Testis (tissue), 3 donors: ENCODE measurements around the gene PLIN4. TPM values are rescaled to one million over a fixed set of nuclear protein-coding genes. Genes with fewer than 3 reads are reported as not detected.

Source experiments
- DNase-seq: peaks from one replicate; pipeline ENCODE4 v3.0.0-alpha.2; 2019
- H3K27ac ChIP-seq, 2 donors: fragments of 200-600 bp; sonication (generic); one replicate each; pipeline ENCODE4 v1.5.1; 2019
- H3K27me3 ChIP-seq: fragments of 200-600 bp; sonication (generic); one replicate; pipeline ENCODE4 v1.5.1; 2019
- H3K36me3 ChIP-seq: fragments of 200-600 bp; sonication (generic); one replicate; pipeline ENCODE4 v1.5.1; 2017; ENCODE audit warnings: low read depth; ENCODE audit errors: missing control alignments
- H3K4me1 ChIP-seq: fragments of 200-600 bp; sonication (generic); one replicate; pipeline ENCODE4 v1.5.1; 2019
- H3K4me3 ChIP-seq, 2 donors: fragments of 200-600 bp; sonication (generic); one replicate each; pipeline ENCODE4 v1.5.1; 2017 to 2019
- H3K9me3 ChIP-seq: fragments of 200-600 bp; sonication (generic); one replicate; pipeline ENCODE4 v1.5.1; 2017
- POLR2A ChIP-seq: fragments of 450-650 bp; IDR thresholded peaks from one replicate; pipeline ENCODE4 v1.6.1; 2017; ENCODE audit warnings: antibody characterized with exemption, mild to moderate bottlenecking, moderate library complexity
- WGBS, 2 donors: methylation state at CpG; one replicate each; pipeline ENCODE4 v1.1.5; 2018; 5-methylcytosine and 5-hydroxymethylcytosine counted together
- intact Hi-C: fragments of 100-400 bp; cut with DNase I; formaldehyde crosslinking; loops from one replicate; pipeline ENCODE4 v1.15.1; 2023; ENCODE audit warnings: low total_unique reads
- polyA plus RNA-seq: library from polyadenylated mRNA; stranded (reverse); fragments of 350-450 nt; fragmentation: Illumina TruSeq; extraction: RNeasy Lipid Tissue Mini Kit (QIAGEN cat#74804); gene quantifications from one replicate; pipeline ENCODE4 v1.2.3, GENCODE V29; 2014; ENCODE audit warnings: low read depth, low replicate concordance; ENCODE audit not compliant: insufficient read depth
- total RNA-seq, 2 donors: library from RNA; depleted of rRNA; stranded (reverse); fragments of >200 nt; gene quantifications; one replicate each; pipeline ENCODE4 v1.2.3, GENCODE V29; 2016
- TF ChIP-seq, protein P1 (sequence below), 3 experiments: fragments of 450-650 bp in 2 of 3; fragments of 200-600 bp in 1 of 3; sonication (generic) in 1 of 3; IDR thresholded peaks; one replicate each; pipeline ENCODE4 v1.5.1; 2016 to 2019; ENCODE audit warnings: antibody characterized with exemption in 3 of 3, mild to moderate bottlenecking in 2 of 3, moderate library complexity in 1 of 3

PLIN4 gene
- total and polyA plus RNA-seq, 3 donors from 2014 or later: 2.8 to 4.0 (median 3.7) TPM

- no peaks in the 10 kb centered on the region for H3K36me3 ChIP-seq
- WGBS, 2 donors: 60 to 64% methylated on average over 14 of the region's 14 CpGs
- DNase-seq: no peak
- H3K4me1 ChIP-seq: peaks cover 3% of the 10 kb centered on the region
- no peaks in the 10 kb centered on the region for H3K9me3 ChIP-seq
- H3K27me3 ChIP-seq: no peaks in the 10 kb centered on the region
- H3K27ac ChIP-seq: no peak within 1 kb of the TSS
- no peak within 1 kb of the TSS for H3K4me3 ChIP-seq
- TF ChIP-seq, protein P1, sequence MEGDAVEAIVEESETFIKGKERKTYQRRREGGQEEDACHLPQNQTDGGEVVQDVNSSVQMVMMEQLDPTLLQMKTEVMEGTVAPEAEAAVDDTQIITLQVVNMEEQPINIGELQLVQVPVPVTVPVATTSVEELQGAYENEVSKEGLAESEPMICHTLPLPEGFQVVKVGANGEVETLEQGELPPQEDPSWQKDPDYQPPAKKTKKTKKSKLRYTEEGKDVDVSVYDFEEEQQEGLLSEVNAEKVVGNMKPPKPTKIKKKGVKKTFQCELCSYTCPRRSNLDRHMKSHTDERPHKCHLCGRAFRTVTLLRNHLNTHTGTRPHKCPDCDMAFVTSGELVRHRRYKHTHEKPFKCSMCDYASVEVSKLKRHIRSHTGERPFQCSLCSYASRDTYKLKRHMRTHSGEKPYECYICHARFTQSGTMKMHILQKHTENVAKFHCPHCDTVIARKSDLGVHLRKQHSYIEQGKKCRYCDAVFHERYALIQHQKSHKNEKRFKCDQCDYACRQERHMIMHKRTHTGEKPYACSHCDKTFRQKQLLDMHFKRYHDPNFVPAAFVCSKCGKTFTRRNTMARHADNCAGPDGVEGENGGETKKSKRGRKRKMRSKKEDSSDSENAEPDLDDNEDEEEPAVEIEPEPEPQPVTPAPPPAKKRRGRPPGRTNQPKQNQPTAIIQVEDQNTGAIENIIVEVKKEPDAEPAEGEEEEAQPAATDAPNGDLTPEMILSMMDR (IDR thresholded peaks at IDR 0.05): no peak
- TF ChIP-seq POLR2A: no peak
- intact Hi-C loops: no loop called here
These were observed 21.7 kb upstream of the PLIN4 start, which contains the start of gene LRG1 for GRCh38 chr19:4539693-4540581. LRG1 (minus strand) TSS chr19:4540036; CDS start chr19:4540013, 23 bp downstream.

DNA sequence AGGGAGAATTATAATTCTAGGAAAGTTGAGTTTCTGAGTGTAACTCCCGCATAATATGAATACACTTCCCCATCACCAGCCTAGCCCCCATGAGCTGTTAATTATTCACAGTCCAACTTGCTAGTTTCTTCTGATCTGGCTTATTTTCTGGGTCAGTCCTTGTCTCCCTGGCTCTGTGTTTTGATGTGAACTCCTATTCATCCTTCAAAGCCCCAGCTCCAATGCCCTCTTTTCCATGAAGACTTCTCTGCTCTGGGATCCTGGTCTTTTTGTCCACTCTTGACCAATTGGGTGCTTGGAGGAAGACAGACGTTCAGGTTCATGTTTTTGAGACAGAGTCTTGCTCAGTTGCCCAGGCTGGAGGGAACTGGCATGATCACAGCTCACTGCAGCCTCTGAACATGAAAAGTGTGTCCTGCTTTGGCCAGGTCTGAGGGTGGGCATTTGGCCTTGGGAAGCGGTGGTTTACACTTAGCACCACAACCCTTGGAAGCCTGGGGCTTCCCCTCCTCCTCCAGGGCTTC, 20.9 kb upstream of the PLIN4 start:
- no peaks in the 10 kb centered on the region for H3K9me3 ChIP-seq

GRCh38 chr19:4538601-4538954, 20.3 kb upstream of the PLIN4 start:
- Histone ChIP-seq H3K4me3 (no peak overlapping the region), H3K9me3 (no peaks in the 10 kb centered on the region), H3K27me3 (no peaks in the 10 kb centered on the region), H3K36me3 (no peaks in the 10 kb centered on the region), H3K27ac (no peak overlapping the region), H3K4me1 (peaks cover 3% of the 10 kb centered on the region)
- intact Hi-C loops: no loop called here
- TF ChIP-seq, protein P1 (IDR thresholded peaks at IDR 0.05): no peak
- no peak for TF ChIP-seq POLR2A
- no peak for DNase-seq
- 88 to 95% methylated on average over 10 to 11 of the region's 13 CpGs for whole genome bisulfite sequencing, 2 donors

More for the DNA sequence above, 20.9 kb upstream of the PLIN4 start:
- no peak for TF ChIP-seq POLR2A
- TF ChIP-seq, protein P1 (IDR thresholded peaks at IDR 0.05): no peak
- no peak overlapping the region for H3K27ac ChIP-seq
- 82 to 89% methylated on average over 2 to 3 of the region's 3 CpGs for WGBS, 2 donors
- no peak overlapping the region for H3K4me3 ChIP-seq
- no peaks in the 10 kb centered on the region for H3K27me3 ChIP-seq
- peaks cover 3% of the 10 kb centered on the region for H3K4me1 ChIP-seq
- no peak for DNase-seq
- H3K36me3 ChIP-seq: no peaks in the 10 kb centered on the region
- intact Hi-C loops: no loop called here

DNA sequence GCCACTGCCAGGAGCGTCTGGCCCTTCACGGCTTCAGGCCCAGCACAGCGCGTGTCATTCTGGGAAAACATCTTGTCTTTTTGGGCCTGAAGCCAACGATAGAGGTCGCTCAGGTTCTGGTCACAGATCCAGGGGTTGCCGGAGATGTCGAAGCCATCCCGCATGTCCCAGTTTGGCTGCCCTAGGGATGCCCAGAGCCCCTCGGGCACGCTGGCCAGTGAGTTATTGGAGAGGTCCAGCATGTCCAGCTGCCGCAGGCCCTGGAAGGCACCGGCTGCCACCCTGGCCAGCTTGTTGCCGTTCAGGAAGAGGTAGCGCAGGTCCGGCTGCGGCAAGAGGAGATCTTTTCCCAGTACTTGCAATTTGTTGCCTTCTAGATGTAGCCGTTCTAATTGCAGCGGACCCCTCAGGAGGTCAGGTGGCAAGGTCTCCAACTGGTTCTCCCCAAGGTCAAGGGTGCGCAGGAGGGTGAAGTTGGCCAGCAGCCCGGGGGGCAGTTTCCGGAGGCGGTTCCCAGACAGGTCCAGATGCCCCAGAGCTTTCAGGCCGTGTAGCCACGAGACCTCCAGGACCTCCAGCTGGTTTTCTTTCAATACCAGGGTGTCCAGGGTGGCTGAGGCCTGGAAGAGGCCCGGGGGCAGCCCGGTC, 19.8 kb upstream of the PLIN4 start:
- no peaks in the 10 kb centered on the region for H3K36me3 ChIP-seq
- peaks cover 3% of the 10 kb centered on the region for H3K4me1 ChIP-seq
- TF ChIP-seq, protein P1 (IDR thresholded peaks at IDR 0.05): no peak
- TF ChIP-seq POLR2A: no peak
- H3K27me3 ChIP-seq: no peaks in the 10 kb centered on the region
- intact Hi-C loops: no loop called here
- 55 to 58% methylated on average over 18 to 23 of the region's 27 CpGs for WGBS, 2 donors
- H3K4me3 ChIP-seq: no peak overlapping the region
- no peak overlapping the region for H3K27ac ChIP-seq
- DNase-seq: peak; percentile 38
- H3K9me3 ChIP-seq: no peaks in the 10 kb centered on the region
